ENCODE data around the gene FUCA1. TPM values are rescaled to one million over a fixed set of nuclear protein-coding genes. Genes with fewer than 3 reads are reported as not detected.
"Not testable (repeated sequence)": the region's sequence is repeated elsewhere in the genome, so short reads cannot be mapped to it uniquely, and the experiment has no call there.

The FUCA1 gene
- total RNA-seq, 1 experiment from 2014 or later: 3.9 TPM

DNA sequence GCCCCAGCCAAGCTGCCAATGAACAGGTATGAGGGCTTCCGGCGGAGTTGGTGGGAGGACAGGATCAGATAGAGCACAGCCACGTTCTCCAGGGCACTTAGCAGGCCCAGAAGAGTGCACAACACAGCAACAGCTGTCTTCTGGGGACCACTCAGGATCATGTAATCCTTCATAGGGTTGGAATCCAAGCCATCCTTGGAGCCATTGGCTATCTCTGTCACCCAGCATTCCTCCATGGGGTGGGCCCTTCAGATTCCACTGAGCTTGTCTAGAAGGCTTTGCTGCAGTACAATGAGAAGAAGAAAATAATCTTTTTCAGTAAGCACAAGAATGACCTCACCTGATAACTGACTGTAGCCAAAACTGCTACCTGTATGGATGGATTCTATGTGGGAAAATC, 7.3 kb upstream of the FUCA1 start:
- Histone ChIP-seq H3K36me3 (no peaks in the 10 kb centered on the region), H3K27me3 (replicated peaks) (0 out of 2 replicates have a peak, but pooled peaks cover under 1% of the 10 kb centered on the region), H3K27ac (no peak overlapping the region), H3K9me3 (replicated peaks) (peaks cover 20% of the 10 kb centered on the region), H3K4me1 (replicated peaks) (no peaks in the 10 kb centered on the region), H3K4me3 (no peak overlapping the region)
- DNase-seq (ENCODE audit: low read depth in 1 of 2, low spot score in 2 of 2): no peak

DNA sequence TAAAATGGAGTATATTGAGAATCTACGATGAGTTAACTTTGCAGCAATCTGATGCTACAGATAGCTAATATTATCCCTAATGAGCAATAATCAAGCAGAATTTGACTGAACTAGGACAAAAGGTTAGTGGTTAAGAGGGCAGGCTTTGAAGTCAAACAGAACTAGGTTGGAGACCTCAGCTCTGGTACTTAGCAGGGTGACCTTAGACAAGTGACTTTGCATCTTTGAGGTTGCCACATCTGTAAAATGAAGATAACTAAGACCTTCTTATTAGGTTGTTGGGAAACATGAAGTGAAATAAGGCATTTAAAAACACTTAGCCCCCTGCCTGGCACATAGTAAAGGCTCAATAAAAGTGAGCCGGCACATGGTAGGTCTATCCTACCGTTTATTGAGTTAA, 4.3 kb upstream of the FUCA1 start:
- peaks cover 2% of the 10 kb centered on the region; the same call in 1 of the 2 replicates for H3K27me3 ChIP-seq (replicated peaks)

DNA sequence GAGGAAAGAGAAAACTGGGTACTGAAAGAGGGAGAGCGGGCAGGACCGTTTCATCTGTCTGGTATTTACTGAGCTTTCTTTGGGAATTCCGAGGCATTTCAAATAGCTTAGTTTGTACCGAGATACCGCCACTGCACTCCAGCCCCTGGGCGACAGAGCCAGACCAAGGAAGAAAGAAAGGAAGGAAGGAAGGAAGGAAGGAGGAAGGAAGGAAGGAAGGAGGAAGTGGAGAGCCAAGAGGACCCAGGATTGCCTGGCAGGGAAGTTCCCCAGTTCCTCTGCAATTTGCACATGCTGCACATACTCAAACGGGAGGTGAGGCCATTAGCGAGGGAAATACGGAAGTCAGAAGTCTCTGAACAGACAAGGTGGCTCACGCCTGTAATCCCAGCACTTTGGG, 961 bp upstream of the FUCA1 start:
- H3K4me3 ChIP-seq: peak overlapping the region; percentile 50
- no peak overlapping the region for H3K27ac ChIP-seq
- no peaks in the 10 kb centered on the region for H3K36me3 ChIP-seq
- peaks cover 18% of the 10 kb centered on the region for H3K4me1 ChIP-seq (replicated peaks)
- no peak for DNase-seq (ENCODE audit: low read depth in 1 of 2, low spot score in 2 of 2)
- peaks cover 2% of the 10 kb centered on the region for H3K27me3 ChIP-seq (replicated peaks)
- no peaks in the 10 kb centered on the region for H3K9me3 ChIP-seq (replicated peaks)

More for the DNA sequence above, 4.3 kb upstream of the FUCA1 start:
- Histone ChIP-seq H3K36me3 (no peaks in the 10 kb centered on the region), H3K4me3 (no peak overlapping the region), H3K4me1 (replicated peaks) (peaks cover 11% of the 10 kb centered on the region), H3K27ac (no peak overlapping the region), H3K9me3 (replicated peaks) (peaks cover 3% of the 10 kb centered on the region; the same call in 1 of the 2 replicates)
- DNase-seq (ENCODE audit: low read depth in 1 of 2, low spot score in 2 of 2): no peak

DNA sequence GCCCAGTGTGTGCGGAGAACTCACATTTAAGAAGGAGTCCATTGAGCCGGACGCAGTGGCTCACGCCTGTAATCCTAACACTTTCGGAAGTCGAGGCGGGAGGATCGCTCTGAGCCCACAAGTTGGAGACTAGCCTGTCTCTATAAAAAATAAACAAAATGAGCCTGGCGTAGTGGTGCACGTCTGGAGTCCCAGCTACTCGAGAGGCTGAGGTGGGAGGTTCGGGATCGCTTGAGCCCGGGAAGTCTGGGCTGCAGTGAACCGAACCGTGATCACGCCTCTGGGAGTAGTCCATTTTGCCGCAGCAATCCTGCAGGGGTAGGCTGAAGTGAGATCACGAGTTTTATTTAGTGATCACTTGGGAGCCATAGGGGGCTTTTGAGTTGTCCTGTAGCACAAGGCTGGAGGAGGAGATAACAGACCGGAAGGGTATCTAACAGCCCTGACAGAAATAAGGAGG, 497 bp upstream of the FUCA1 start:
- DNase-seq (ENCODE audit: low read depth in 1 of 2, low spot score in 2 of 2): no peak
- H3K27ac ChIP-seq: no peak overlapping the region
- no peaks in the 10 kb centered on the region for H3K36me3 ChIP-seq
- H3K27me3 ChIP-seq (replicated peaks): peaks cover 2% of the 10 kb centered on the region
- H3K9me3 ChIP-seq (replicated peaks): no peaks in the 10 kb centered on the region
- peaks cover 18% of the 10 kb centered on the region for H3K4me1 ChIP-seq (replicated peaks)
- peak overlapping the region; percentile 50 for H3K4me3 ChIP-seq

DNA sequence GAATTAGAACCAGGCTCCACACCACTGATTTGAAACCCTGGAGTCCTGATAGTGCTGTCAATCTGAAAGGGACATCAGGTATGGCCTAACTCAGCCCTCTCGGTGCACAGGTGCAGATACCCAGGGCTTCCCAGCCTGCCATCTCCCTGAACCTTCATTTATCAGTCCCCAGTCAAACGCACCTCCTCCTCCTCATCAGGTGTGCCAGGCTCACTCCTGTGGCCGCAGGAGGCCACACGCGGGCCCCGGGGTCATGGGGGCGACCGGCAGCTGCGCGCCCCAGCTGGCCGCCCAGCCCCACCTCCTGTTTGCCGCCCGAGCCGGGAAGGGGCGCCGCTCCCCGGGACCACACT, 572 bp downstream of the FUCA1 start:
- Histone ChIP-seq H3K27ac (no peak overlapping the region), H3K9me3 (replicated peaks) (no peaks in the 10 kb centered on the region), H3K36me3 (no peaks in the 10 kb centered on the region), H3K27me3 (replicated peaks) (peaks cover 2% of the 10 kb centered on the region), H3K4me3 (peak overlapping the region; percentile 50), H3K4me1 (replicated peaks) (peaks cover 18% of the 10 kb centered on the region)
- DNase-seq (ENCODE audit: low read depth in 1 of 2, low spot score in 2 of 2): no peak

DNA sequence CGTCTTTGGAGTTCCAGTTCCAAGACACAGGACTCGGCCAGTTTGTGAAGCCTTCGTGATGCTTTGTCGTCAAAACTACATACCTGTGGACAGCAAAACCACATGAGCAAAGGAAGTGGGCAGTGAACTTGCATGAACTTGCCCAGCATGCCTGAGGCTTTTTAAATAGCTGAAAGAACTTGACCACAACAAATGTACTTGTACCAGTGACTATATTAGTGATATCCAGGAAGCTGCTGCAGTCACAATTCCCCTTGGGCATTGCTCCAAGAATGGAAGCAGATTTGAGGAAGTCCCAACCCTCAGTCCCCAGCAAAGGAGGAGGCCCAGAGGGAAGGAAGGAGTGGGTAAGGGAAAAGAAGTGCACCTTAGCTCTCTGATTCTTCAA, 2.6 kb downstream of the FUCA1 start:
- H3K27ac ChIP-seq: no peak overlapping the region
- peaks cover 2% of the 10 kb centered on the region for H3K27me3 ChIP-seq (replicated peaks)
- no peak overlapping the region for H3K4me3 ChIP-seq
- no peaks in the 10 kb centered on the region for H3K9me3 ChIP-seq (replicated peaks)
- DNase-seq (ENCODE audit: low read depth in 1 of 2, low spot score in 2 of 2): peak in 1 of 2 experiments; percentile 22
- H3K36me3 ChIP-seq: no peaks in the 10 kb centered on the region
- peaks cover 18% of the 10 kb centered on the region for H3K4me1 ChIP-seq (replicated peaks)

DNA sequence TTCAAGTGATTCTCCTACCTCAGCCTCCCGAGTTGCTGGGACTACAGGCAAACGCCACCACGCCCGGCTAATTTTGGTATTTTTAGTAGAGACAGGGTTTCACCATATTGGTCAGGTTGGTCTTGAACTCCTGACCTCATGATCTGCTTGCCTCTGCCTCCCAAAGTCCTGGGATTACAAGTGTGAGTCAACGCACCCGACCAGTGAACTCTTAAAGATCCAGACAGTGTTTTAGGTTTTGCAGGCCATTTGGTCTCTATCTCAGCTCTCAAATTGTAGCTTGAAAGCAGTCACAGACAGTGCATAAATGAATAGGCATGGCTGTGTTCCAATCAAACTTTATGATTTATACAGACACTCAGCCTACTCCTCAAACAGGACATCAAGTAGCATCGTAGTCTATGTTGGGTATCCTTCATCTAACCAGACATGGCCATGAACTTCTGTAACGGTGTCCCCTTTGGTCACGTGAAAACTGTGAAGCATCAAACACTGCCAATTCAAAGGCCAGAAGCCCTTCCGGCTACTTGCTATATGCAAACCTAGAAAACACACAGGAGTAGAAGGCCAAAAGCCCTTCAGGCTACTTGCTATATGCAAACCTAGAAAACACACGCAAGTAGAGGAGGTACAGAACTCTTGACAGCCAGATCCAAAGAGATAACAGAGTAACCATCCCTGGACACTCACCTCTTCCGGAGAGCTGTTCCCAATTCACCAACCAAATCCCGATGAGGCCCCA, 3.1 kb downstream of the FUCA1 start:
- Histone ChIP-seq H3K27me3 (replicated peaks) (no peaks in the 10 kb centered on the region; the same call in none of the 2 replicates), H3K4me3 (no peak overlapping the region), H3K4me1 (replicated peaks) (peaks cover 18% of the 10 kb centered on the region), H3K36me3 (no peaks in the 10 kb centered on the region), H3K9me3 (replicated peaks) (no peaks in the 10 kb centered on the region), H3K27ac (no peak overlapping the region)
- DNase-seq (ENCODE audit: low read depth in 1 of 2, low spot score in 2 of 2): no peak

DNA sequence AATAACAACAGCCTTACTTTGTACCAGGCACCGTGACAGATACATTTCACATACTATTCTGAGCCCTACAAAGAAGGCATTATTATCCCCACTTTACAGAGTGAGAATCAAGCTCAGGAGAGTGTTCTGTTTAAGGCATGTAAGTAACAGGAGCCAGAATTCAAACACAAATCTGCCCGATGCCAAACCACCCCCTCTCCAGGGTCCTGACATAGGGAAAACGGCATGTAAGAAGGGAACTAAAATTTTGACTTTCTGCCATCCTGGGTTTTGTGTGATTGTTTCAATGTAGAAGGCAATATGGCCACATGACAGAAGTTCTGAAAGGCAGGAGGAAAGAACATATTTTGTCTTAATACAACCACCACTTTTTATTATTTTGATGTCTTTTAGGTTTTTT, 5.5 kb downstream of the FUCA1 start:
- no peak overlapping the region for H3K4me3 ChIP-seq
- H3K27ac ChIP-seq: no peak overlapping the region
- DNase-seq (ENCODE audit: low read depth in 1 of 2, low spot score in 2 of 2): no peak
- peaks cover 9% of the 10 kb centered on the region for H3K4me1 ChIP-seq (replicated peaks)
- no peaks in the 10 kb centered on the region for H3K36me3 ChIP-seq
- H3K9me3 ChIP-seq (replicated peaks): no peaks in the 10 kb centered on the region
- no peaks in the 10 kb centered on the region; the same call in none of the 2 replicates for H3K27me3 ChIP-seq (replicated peaks)

DNA sequence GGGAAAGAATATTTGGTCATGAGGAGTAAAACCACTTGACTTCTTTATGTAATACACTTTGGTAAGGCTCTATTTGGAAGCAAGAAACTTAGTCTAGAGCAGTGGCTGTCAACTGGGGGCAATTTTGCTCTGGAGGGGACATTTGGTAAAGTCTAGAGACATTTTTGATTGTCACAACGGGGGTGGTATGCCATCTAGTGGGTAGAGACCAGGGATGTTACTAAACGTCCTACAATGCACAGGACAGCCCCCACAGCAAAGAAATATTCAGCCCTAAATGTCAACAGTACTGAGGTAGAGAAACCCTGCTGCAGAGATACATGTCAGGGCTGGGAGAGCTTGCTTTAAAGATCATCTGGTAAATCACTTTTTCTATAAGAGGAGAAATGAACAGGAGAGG, 13.5 kb downstream of the FUCA1 start:
- DNase-seq (ENCODE audit: low read depth in 1 of 2, low spot score in 2 of 2): no peak
- H3K9me3 ChIP-seq (replicated peaks): no peaks in the 10 kb centered on the region

DNA sequence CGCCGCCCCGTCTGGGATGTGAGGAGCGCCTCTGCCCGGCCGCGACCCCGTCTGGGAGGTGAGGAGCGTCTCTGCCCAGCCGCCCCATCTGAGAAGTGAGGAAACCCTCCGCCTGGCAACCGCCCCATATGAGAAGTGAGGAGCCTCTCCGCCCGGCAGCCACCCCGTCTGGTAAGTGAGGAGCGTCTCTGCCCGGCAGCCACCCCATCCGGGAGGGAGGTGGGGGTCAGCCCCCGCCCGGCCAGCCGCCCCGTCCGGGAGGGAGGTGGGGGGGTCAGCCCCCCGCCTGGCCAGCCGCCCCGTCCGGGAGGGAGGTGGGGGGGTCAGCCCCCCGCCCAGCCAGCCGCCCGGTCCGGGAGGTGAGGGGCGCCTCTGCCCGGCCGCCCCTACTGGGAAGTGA, 15.0 kb downstream of the FUCA1 start:
- DNase-seq (ENCODE audit: low read depth in 1 of 2, low spot score in 2 of 2); H3K27ac ChIP-seq; H3K4me1 ChIP-seq (replicated peaks); H3K9me3 ChIP-seq (replicated peaks); H3K36me3 ChIP-seq; H3K4me3 ChIP-seq; H3K27me3 ChIP-seq (replicated peaks): not testable (repeated sequence)

More for the DNA sequence above, 13.5 kb downstream of the FUCA1 start:
- H3K27me3 ChIP-seq (replicated peaks): no peaks in the 10 kb centered on the region
- no peak overlapping the region for H3K27ac ChIP-seq
- H3K4me3 ChIP-seq: no peak overlapping the region
- H3K36me3 ChIP-seq: no peaks in the 10 kb centered on the region
- H3K4me1 ChIP-seq (replicated peaks): no peaks in the 10 kb centered on the region

DNA sequence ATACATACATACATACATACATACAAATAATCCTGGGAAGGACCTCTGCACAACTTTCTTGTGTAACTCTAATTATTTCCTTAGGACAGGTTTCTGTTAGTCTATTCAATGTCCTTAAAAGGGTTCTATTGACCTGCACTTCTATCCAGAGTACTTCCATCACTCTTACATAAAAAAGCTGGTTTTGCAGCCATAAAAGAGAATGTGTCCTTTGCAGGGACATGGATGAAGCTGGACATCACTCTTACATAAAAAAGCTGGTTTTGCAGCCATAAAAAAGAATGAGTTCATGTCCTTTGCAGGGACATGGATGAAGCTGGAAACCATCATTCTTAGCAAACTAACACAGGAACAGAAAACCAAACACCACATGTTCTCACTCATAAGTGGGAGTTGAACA, 16.7 kb downstream of the FUCA1 start:
- not testable (repeated sequence) for H3K27me3 ChIP-seq (replicated peaks); DNase-seq (ENCODE audit: low read depth in 1 of 2, low spot score in 2 of 2); H3K9me3 ChIP-seq (replicated peaks); H3K4me3 ChIP-seq; H3K36me3 ChIP-seq; H3K4me1 ChIP-seq (replicated peaks); H3K27ac ChIP-seq

DNA sequence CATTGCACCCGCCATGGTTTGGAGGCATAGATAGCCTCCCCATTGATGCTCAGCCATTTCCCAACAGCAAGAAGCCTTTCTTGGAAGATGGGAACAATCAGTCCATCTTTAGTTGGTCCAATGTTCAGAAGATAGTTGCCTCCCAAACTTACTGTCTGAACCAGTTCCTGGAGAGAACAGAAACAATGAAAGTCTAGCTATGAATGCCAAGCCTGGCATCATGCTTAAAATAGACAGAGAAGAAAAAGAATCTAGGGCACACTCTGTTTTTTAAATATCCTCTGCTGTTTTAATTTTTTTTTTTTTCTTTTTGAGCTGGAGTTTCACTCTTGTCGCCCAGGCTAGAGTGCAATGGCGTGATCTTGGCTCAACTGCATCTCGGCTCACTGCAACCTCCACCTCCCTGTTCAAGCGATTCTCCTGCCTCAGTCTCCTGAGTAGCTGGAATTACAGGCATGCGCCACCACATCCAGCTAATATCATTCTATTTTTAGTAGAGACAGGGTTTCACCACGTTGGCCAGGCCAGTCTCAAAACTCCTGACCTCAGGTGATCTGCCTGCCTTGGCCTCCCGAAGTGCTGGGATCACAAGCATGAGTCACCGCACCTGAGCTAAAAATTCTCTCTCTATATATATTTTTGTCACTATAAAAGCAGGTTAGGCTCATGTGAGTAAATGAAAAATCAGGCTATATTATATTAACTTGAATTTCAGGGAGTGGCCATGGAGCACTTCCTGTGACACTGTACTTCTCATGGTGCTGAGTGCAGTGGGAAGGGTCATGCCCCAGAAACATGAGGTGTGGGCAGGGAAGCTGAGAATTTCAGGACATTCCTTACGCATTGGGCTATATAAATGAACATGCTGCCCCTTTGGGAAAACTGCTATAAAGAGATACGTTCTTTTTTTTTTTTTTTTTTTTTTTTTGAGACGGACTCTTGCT, 19.1 kb downstream of the FUCA1 start:
- no peak for DNase-seq (ENCODE audit: low read depth in 1 of 2, low spot score in 2 of 2)
- Histone ChIP-seq H3K27me3 (replicated peaks) (no peaks in the 10 kb centered on the region), H3K9me3 (replicated peaks) (no peaks in the 10 kb centered on the region), H3K4me3 (no peak overlapping the region), H3K36me3 (no peaks in the 10 kb centered on the region), H3K27ac (no peak overlapping the region), H3K4me1 (replicated peaks) (no peaks in the 10 kb centered on the region)

DNA sequence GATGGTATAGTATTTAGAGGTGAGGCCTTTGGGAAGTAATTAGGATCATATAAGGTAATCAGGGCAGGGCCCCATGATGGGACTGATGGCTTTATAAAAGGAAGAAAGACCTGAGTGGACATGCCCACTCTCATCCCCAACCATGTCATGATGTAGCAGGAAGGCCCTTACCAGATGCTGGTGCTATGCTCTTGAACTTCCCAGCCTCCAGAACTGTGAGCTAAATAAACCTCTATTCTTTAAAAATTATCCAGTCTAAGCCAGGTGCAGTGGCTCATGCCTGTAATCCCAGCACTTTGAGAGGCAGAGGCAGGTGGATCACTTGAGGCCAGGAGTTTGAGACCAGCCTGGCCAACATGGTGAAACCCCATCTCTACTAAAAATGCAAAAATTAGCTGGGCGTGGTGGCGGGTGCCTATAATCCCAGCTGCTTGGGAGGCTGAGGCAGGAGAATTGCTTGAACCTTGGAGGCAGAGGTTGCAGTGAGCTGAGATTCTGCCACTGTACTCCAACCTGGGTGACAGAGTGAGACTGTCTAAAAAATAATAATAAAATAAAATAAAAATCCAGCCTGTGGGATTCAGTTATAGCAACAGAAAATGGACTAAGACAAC, 20.5 kb downstream of the FUCA1 start:
- not testable (repeated sequence) for H3K36me3 ChIP-seq; H3K27me3 ChIP-seq (replicated peaks); H3K9me3 ChIP-seq (replicated peaks); H3K4me1 ChIP-seq (replicated peaks); H3K27ac ChIP-seq; DNase-seq (ENCODE audit: low read depth in 1 of 2, low spot score in 2 of 2); H3K4me3 ChIP-seq

DNA sequence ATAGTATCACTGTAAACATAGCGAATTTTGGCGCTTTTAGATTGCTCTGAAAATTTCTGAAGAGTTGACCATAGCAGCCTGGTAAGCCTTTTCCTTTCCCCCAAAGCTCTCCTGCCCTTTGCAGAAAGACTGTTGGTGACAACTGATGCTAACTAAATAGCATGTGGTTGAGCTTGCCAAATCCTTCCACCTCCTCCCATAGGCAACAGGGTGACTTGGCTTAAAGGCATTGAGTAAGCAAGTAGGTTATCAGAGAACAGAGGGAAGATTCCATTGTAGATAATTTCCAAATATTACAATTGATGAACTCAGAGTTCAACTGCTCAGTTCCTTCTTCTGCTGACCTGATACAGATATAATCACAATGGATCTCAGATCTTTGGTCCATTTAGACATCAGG, 22.9 kb downstream of the FUCA1 start:
- Histone ChIP-seq H3K27ac (no peak overlapping the region), H3K9me3 (replicated peaks) (no peaks in the 10 kb centered on the region), H3K4me3 (no peak overlapping the region), H3K4me1 (replicated peaks) (no peaks in the 10 kb centered on the region), H3K27me3 (replicated peaks) (peaks cover 5% of the 10 kb centered on the region; the same call in 1 of the 2 replicates), H3K36me3 (no peaks in the 10 kb centered on the region)
- DNase-seq (ENCODE audit: low read depth in 1 of 2, low spot score in 2 of 2): no peak

All from SJSA1 (cell line).